ENCODE measurements around the gene MYH9.

GRCh38 chr22:36329254-36330078, 58.3 kb downstream of the MYH9 start:
- TF ChIP-seq CTCF (IDR thresholded peaks at IDR 0.05) (no peak), POLR2A (IDR thresholded peaks at IDR 0.05) (no peak)

All from Peyer's patch (tissue), 4 donors.